Type B pancreatic cell (in vitro differentiated cells): ENCODE measurements around the gene DOCK1. TPM values are rescaled to one million over a fixed set of nuclear protein-coding genes. Genes with fewer than 3 reads are reported as not detected.
"Not testable (repeated sequence)": the region's sequence is repeated elsewhere in the genome, so short reads cannot be mapped to it uniquely, and the experiment has no call there.

ENCODE experiments used
- DNase-seq: peaks from one replicate; pipeline ENCODE4 v3.0.0; 2021; ENCODE audit warnings: mixed read lengths; ENCODE audit not compliant: unreplicated experiment; ENCODE audit errors: extremely low spot score
- H3K27ac Mint-ChIP-seq: 2 replicates; pipeline ENCODE4 v1.8.0; 2021; ENCODE audit warnings: mild to moderate bottlenecking, mixed read lengths
- H3K27me3 Mint-ChIP-seq: 2 replicates; pipeline ENCODE4 v1.8.0; 2021; ENCODE audit warnings: mixed read lengths
- H3K36me3 Mint-ChIP-seq: 2 replicates; pipeline ENCODE4 v1.8.0; 2021; ENCODE audit warnings: mixed read lengths
- H3K4me1 Mint-ChIP-seq: one replicate; pipeline ENCODE4 v1.8.0; 2021; ENCODE audit warnings: mixed read lengths; ENCODE audit not compliant: unreplicated experiment
- H3K4me3 Mint-ChIP-seq: 2 replicates; pipeline ENCODE4 v1.8.0; 2021; ENCODE audit warnings: mild to moderate bottlenecking, mixed read lengths
- H3K9me3 Mint-ChIP-seq: 2 replicates; pipeline ENCODE4 v1.8.0; 2021; ENCODE audit warnings: mixed read lengths
- total RNA-seq: library from RNA; stranded (reverse); gene quantifications from 2 replicates; pipeline ENCODE4 v1.2.1, GENCODE V29; 2021; ENCODE audit warnings: low replicate concordance
- TF ChIP-seq, protein P1 (sequence below): fragments of 200-600 bp; sonication (generic); conservative IDR thresholded peaks from 2 replicates; pipeline ENCODE4 v1.5.0; 2021; ENCODE audit warnings: antibody characterized with exemption, mild to moderate bottlenecking

Gene DOCK1
- total RNA-seq, 1 donor from 2014 or later, result 67.4 TPM

GRCh38 chr10:126889421-126889820 is 15.8 kb upstream of the DOCK1 start:
- DNase-seq, result no peak
- H3K27me3 Mint-ChIP-seq, result peaks cover 3% of the 10 kb centered on the region
- no peak overlapping the region for H3K4me3 Mint-ChIP-seq
- H3K9me3 Mint-ChIP-seq, result peaks cover 6% of the 10 kb centered on the region
- TF ChIP-seq, protein P1, sequence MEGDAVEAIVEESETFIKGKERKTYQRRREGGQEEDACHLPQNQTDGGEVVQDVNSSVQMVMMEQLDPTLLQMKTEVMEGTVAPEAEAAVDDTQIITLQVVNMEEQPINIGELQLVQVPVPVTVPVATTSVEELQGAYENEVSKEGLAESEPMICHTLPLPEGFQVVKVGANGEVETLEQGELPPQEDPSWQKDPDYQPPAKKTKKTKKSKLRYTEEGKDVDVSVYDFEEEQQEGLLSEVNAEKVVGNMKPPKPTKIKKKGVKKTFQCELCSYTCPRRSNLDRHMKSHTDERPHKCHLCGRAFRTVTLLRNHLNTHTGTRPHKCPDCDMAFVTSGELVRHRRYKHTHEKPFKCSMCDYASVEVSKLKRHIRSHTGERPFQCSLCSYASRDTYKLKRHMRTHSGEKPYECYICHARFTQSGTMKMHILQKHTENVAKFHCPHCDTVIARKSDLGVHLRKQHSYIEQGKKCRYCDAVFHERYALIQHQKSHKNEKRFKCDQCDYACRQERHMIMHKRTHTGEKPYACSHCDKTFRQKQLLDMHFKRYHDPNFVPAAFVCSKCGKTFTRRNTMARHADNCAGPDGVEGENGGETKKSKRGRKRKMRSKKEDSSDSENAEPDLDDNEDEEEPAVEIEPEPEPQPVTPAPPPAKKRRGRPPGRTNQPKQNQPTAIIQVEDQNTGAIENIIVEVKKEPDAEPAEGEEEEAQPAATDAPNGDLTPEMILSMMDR, result no peak
- no peaks in the 10 kb centered on the region for H3K36me3 Mint-ChIP-seq
- peaks cover 8% of the 10 kb centered on the region for H3K4me1 Mint-ChIP-seq
- H3K27ac Mint-ChIP-seq, result no peak overlapping the region

DNA sequence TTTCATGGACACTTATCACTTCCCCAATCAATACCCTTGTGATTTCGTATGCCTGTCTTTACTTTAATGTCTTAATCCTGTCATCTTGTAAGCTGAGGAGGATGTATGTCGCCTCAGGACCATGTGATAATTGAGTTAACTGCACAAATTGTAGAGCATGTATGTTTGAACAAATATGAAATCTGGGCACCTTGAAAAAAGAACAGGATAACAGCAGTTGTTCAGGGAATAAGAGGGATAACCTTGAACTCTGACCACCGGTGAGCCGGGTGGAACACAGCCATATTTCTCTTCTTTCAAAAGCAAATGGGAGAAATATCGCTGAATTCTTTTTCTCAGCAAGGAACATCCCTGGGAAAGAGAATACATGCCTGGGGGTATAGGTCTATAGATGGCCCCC is 14.4 kb upstream of the DOCK1 start:
- not testable (repeated sequence) for H3K9me3 Mint-ChIP-seq, H3K4me3 Mint-ChIP-seq, DNase-seq

GRCh38 chr10:126892226-126893175 is 12.7 kb upstream of the DOCK1 start:
- H3K27me3 Mint-ChIP-seq, result peaks cover 3% of the 10 kb centered on the region
- no peaks in the 10 kb centered on the region for H3K36me3 Mint-ChIP-seq
- H3K27ac Mint-ChIP-seq, result no peak overlapping the region
- H3K4me1 Mint-ChIP-seq, result peaks cover 8% of the 10 kb centered on the region
- TF ChIP-seq, protein P1, result no peak
- DNase-seq, result no peak
- H3K4me3 Mint-ChIP-seq, result no peak overlapping the region
- peaks cover 6% of the 10 kb centered on the region for H3K9me3 Mint-ChIP-seq

More for the DNA sequence above, 14.4 kb upstream of the DOCK1 start:
- H3K36me3 Mint-ChIP-seq, H3K27ac Mint-ChIP-seq, H3K4me1 Mint-ChIP-seq, H3K27me3 Mint-ChIP-seq: not testable (repeated sequence)

- Mint-ChIP-seq H3K27ac (no peak overlapping the region), H3K27me3 (peaks cover 3% of the 10 kb centered on the region), H3K36me3 (no peaks in the 10 kb centered on the region), H3K9me3 (peaks cover 10% of the 10 kb centered on the region), H3K4me3 (no peak overlapping the region), H3K4me1 (peaks cover 8% of the 10 kb centered on the region)
- no peak for DNase-seq
- TF ChIP-seq, protein P1, result no peak
Measured at GRCh38 chr10:126893206-126893605, 12.0 kb upstream of the DOCK1 start.

- H3K4me3 Mint-ChIP-seq, result no peak overlapping the region
- H3K9me3 Mint-ChIP-seq, result peaks cover 10% of the 10 kb centered on the region
- H3K27ac Mint-ChIP-seq, result no peak overlapping the region
- DNase-seq, result no peak
- no peaks in the 10 kb centered on the region for H3K36me3 Mint-ChIP-seq
- TF ChIP-seq, protein P1, result no peak
- peaks cover 3% of the 10 kb centered on the region for H3K27me3 Mint-ChIP-seq
- H3K4me1 Mint-ChIP-seq, result peaks cover 8% of the 10 kb centered on the region
Measured at GRCh38 chr10:126893841-126894240, 11.4 kb upstream of the DOCK1 start.

- no peak for DNase-seq
- Mint-ChIP-seq H3K27me3 (peaks cover 3% of the 10 kb centered on the region), H3K4me3 (no peak overlapping the region), H3K36me3 (peaks cover 8% of the 10 kb centered on the region), H3K27ac (no peak overlapping the region), H3K9me3 (peaks cover 10% of the 10 kb centered on the region), H3K4me1 (peaks cover 8% of the 10 kb centered on the region)
- TF ChIP-seq, protein P1, result no peak
Measured at GRCh38 chr10:126895214-126895781, 9.9 kb upstream of the DOCK1 start.
